ENCODE measurements around the gene LPAR1. TPM values are rescaled to one million over a fixed set of nuclear protein-coding genes. Genes with fewer than 3 reads are reported as not detected.
A peak's percentile ranks its signal among the peaks of the same experiment; 100 is the strongest.

LPAR1 gene
- polyA plus RNA-seq, 3 donors = 20.1 to 28.6 (median 22.6) TPM

DNA sequence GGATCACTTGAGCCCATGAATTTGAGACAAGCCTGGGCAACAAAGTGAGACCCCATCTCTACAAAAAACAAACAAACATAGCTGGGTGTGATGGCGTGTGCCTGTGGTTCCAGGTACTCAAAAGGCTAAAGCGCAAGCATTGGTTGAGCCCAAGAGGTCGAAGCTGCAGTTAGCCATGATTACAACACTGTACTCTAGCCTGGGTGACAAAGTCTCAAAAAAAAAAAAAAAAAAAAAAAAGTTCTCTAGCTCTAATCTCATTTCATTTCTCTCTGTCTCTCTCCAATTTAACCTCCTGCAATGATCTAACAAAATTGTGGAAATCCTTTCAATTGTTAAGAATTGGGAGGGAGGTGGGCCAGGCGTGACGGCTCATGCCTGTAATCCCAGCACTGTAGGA lies 33.3 kb downstream of the LPAR1 start:
- DNase-seq = no peak

DNA sequence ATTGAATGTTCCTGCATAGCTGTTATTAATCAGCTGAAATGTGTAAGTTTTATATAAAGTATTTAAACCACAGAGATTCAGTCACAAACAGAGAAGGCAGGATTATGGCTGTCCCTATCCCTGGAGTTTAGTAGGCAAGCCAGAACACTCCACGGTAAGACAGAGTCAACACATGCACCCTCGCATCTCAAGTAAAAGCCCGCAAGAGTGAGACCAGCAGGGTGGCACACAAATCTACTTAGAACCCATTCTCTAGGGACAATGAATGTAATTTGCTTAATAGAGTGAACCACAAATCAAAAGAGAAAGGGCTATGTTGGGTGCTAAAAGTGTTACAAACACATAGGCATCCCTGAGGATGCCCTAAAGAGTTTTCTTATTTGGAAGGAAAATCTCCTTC lies 35.1 kb downstream of the LPAR1 start:
- DNase-seq = no peak

DNA sequence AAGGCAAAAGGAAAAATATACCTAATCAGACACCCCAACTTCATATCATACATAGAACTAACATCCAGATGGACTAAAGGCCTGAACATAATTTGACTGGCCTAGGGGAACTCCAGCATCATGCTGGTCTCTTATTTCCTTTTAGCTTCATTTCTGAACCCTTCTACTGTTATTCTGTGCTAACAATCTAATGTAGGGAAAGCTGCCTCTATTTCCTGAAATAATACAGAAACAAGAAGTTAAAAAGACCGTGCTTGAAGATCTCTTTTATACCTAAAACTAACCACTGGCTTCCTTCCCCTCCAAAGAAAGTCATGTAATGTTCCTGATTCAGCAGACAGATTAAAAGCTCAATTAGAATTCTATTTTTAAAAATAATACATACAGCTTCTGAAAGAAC lies 36.7 kb downstream of the LPAR1 start:
- no peak for DNase-seq

DNA sequence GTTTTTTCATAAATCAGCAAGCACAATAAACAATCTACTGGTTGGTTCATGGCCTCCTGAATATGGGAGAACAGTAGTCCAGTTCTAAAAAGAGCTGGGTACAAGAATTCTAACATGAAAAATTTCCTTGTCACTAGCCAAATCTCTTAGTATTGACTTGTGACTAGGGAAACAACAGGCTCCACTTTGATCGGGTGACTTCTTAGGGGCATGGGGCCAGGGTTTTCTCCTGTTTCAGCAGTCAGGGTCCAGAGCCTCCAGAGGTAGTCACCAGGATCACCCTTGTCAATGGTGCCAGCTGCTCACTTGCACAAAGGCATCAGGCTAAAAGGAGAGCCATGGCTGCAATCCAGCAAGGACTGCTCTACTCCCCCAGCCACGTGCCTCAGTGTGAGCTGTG lies 38.1 kb downstream of the LPAR1 start:
- no peak for DNase-seq

DNA sequence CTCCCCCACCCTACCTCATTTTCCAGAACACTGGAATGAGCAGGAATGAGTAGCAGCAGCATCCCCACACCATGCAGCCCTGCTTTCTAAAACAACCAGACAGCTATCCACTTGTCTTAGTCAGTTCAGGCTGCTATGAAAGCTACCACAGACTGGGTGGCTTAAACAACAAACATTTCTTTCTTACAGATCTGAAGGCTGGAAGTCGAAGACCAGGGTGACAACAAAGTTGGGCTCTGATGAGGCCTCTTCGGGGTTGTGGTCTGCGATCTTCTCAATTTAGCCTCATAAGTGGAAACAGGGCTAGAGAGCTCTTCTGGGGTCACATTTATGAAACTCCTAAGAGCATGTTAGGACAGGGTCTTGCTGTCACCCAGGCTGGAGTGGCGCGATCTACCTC lies 38.9 kb downstream of the LPAR1 start:
- no peak for DNase-seq

DNA sequence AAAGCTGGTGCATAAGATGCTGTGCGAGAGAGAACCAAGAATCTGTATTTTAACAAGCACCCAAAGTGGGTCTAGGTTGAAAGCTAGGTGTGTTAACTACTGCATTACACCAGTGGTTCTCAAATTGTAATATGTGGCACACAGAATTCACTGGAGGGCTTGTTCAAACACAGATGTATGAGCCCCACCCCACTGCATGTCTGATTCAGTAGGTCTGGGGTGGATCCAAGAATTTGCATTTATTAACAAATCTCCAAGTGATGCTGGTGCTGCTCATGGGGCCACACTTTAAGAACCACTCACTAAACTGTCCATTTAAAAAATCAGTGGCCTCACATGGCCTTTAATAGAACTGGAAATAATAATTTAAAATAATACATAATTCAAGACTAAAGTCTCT lies 40.4 kb downstream of the LPAR1 start:
- no peak for DNase-seq

DNA sequence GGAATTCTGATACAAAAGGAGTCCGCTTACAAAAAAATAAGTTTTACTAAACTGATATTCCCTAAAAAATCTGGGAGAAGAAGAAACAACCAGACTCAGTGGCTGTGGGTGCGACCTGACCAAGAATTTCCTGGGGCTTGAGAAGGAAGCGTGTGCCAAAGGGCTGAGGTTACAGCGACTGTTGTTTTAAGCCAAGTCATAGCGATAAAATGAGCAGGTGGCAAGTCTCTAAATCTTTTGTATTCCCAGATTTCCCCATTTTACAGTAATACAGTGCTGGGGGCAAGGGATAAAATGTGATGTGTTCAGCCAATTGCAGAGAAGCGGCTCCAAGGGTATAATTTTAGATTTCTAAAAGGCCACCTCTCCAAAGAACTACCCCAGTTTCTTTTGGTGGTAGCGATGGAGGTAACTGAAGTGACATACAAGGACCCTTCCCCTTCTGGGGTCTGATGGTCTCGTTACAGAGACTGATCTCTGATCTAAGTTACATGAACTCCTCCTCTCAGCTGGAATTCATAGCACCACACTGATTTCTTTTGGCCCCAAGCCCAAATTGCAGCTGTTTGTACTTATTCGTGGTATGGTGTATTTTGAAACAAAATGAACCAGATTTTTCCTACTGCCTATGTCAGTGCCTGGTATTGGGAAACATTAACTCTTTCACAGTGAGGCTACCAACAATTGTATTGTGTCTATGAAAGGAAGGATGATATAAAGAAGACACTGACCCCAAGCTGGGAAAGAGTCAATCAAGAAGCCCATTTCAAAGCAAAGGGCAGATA lies 41.6 kb downstream of the LPAR1 start:
- peak; percentile 22 for DNase-seq

DNA sequence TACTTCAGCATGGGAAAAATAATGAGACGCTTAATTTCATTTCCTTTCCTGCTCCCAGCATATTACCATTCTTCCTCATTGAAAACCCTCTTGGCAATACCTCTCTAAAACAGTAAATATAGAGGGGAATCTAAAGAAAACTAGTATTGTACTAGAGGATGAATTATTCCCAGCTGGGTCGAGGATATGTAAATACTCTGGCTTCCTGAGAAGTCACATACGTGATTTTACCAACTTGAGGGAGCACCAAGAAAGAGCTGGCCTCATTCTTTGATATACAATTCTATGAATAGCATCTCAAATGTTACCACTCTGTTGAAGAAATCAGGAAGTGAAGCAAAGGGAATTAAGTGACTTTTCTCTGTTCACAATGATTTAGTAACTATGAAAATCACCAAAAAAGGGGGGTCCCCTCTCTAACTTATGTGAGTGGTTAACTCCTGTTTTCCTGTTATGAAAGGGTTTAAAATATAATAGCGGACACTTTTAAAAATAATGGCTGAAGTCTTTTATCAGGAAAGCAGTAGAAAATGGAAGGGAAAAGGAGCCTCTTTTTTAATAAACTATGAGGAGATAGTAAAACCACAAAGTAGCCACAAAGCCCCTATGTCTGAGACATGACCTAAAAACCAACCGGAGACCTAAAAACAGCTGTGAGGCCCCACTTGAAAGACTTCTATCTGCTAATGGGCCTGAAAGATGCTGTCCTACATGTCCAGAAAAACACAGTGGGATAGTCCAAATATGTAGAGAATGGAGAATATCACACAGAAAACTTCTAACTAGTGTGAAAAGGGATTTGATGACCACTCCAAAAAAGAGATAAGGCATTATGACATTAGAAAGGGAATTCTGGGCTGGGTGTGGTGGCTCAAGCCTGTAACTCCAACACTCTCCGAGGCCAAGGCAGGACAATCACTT lies 42.6 kb downstream of the LPAR1 start:
- DNase-seq = no peak

DNA sequence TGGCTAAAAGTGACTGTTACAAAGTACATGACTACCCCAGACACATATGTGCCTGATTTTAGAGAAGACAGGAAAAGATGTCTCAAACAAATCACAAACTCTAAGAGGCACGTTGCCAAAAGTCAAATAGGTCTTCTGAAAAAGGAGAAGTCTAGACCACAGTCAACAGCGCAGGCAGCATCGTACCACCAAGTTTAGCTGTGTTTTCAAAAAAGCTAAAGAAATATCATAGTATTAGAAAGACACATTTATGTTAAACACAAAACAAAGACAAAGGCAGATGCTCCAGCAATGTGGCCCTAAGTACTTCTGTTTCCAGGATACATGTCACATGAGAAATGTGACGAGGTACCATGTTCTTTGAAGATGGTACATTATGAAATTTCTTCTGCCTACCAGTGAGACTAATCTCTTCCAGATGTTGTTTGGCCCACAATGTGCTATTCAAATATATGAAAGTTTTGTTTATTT lies 43.5 kb downstream of the LPAR1 start:
- no peak for DNase-seq

DNA sequence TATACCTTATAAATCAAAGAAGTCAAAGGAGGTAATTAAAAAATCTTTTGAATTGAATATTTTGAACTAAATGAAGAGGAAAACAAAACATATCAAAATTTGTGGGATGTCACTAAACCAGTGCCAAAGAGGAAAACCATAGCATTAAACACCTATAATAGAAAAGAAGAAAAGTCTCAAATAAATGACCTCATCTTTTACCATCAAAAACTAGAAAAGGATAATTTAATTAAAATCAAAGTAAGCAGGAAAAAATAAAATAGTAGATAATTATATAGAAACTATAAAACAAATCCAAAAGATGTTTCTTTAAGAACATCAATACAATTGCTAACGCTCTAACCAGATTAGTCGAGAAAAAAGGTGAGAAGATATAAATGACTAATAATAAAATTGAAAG lies 47.8 kb downstream of the LPAR1 start:
- DNase-seq = no peak

DNA sequence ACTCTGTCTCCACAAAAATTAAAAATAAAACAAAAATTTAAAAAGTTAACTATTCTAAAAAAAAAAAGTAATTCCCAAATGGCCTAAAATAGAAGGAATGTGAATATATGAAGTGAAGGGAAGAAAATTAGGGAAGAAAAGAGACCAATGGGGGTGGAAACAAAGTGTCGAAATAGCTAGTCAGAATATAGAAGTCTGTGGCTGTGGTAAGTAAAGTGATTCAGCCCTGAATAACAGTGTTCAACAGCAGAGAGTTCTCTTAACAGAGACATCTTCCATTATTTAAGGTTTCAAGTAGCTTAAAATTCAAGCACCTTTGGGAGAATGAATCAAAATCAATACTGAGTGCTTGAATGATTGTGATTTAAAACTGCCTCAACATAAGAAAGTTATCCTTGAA lies 51.7 kb downstream of the LPAR1 start:
- DNase-seq = no peak

DNA sequence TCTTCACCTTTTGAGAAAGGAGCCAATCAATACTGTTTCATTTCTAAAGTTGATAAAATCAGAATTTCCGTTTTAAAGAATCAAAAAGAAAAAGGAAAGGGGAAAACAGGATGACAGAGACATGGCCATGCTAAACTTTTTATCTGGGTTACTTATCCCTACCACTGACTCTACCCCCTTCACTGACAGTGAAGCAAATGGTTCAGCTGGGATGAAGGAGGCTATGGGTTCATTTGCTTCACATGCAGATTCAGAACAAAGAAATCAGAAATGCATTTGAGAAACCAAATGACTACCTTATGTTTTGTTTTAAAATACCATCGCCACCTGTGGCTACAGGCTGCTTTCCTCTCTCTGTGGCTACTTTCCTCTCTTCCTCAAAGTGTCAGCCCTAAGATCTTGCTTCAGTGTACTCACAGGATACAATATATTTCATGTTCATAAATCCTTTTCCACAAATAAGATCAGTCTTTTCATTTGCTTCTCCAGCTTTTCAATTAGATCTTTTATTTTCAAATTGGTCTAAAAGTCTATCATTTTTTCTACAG lies 53.3 kb downstream of the LPAR1 start:
- DNase-seq = no peak

DNA sequence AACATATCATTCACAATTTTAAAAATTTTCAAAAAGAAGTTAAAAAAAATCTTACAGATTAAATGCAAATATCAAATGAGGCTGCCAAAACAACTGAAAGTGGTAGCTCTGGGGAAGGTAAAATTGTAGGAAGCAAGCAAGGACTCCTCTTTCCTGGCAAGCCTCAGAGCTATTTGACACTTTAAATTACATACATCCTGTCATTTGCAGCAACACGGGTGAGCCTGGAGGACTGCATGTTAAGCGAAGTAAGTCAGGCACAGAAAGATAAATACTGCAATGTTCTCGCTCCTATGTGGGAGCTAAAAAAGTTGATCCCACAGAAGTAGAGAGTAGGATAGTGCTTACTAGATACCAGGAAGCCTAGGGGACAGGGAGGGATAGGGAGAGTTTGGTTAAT lies 58.0 kb downstream of the LPAR1 start:
- no peak for DNase-seq

DNA sequence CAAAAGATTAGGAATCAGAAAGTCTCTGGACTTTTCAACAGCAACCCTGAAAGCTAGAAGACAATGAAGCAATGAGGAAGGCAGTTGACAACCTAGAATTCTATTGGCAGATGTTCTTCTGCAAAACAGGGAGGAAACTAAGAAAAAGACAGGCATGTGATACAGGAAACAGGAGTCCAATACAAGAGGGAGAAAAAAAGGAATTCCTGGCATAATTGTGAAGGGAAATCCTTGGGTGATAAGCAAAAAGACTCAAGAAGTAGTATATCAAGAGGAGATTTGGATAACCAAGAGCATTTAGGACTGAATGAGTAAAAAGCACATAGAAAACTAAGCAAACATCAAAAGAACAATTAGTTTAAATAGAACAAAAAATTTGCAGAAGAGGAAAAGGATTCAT lies 58.6 kb downstream of the LPAR1 start:
- DNase-seq = no peak

DNA sequence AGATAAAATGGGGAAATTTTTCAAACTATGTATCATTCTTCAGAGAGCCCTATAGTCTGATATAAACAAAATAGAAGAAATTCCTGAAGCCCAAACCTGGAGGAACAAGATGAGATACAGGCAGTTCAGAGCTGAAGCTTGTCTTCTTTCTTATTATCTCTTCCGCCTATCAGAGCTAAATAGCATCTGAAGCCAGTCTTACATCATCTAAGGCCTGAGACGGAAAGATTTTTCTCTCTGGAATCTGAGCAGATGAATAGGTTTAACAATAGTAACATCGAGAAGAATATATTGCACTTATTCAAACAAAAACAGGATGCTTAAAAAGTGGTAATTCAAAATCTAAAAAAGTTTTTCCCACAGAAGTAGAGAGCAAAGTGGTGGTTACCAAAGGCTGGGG lies 59.8 kb downstream of the LPAR1 start:
- DNase-seq = no peak

DNA sequence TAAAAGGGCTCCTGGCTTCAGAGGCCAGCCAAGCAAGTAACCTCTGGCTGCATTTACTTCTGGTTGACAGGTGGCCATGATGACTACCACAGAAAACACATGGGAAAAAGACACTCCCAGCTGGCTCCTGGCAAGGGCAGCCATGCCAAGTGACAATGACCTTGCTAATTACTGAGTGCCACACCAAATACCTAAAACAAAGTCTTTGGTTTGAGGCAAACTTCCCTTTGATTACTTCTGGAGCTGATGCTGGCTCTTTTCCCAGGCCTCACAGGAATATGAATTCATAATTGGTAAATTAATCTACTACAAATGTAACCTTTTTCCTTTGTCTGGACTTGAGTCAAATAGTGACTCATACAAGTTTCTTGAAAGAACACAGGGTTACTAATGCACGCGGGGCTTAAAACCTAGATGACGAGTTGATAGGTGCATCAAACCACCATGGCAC lies 61.0 kb downstream of the LPAR1 start:
- no peak for DNase-seq

DNA sequence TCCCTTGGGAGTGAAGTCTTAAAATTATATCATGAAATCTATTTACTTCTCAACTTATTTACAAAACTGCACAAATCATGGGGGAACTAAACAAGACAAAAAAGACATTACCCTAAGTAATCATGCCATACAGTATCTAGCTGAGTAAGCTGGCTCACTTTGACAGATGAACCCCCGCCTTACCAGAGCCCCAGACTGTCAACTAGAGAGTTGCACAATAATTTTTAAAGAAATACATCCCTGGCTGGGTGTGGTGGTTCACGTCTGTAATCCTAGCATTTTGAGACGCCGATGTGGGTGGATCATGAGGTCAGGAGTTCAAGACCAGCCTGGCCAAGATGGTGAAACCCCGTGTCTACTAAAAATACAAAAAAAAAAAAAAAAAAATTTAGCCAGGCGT lies 62.3 kb downstream of the LPAR1 start:
- DNase-seq = no peak

DNA sequence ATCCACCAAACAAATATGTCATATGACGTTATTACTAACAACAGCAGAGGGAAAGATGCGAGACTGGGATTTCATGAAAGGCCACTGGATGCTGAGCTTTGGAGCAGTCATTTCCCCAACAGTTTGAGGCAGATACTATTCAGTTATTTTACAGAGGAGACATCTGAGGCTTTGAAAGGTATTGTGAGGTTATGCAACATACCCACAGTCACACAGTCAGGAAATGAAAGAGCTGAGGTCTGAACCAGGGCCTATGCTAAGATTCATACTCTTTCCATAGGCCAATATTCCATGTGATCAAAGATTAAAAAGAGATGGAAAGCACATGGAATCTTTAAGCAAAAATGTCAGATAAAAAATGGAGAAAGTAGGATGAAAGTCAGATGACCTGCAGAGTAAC lies 63.0 kb downstream of the LPAR1 start:
- DNase-seq = no peak

DNA sequence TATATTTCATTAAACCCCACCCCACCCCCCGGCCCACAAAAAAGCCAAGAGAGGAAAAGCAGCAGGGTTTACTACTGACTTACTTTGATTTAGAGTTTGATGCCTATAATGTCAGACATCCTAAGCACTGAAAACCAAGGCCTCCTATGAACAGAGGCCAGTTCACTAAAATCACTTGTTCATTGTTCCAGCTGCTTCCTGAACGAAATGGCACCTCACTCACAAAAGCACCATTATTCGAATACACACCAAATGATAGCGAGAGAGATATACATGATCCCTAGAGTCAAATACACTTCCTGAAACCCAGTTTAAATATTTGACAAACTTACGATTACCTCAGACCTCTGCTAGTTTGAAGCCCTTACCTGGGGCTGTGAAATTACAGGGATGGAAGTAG lies 66.6 kb downstream of the LPAR1 start:
- no peak for DNase-seq

DNA sequence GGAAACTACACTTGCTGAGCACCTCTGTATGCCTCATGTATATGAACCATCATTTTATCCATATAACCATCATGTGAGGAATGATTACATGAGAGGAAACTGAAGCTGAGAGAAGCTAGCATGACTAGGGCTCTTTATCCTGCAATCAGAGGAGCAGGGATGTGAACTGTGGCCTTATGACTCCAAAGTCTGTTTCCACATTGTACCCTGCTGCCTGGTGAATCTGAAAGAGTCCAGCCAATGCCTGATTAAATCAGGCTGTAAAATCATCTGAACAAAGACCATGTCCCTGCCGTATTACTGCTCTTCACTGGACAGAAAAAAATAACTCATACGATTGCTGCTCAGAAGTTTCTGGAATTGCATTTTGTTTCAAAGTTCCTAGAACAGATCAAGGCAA lies 67.0 kb downstream of the LPAR1 start:
- DNase-seq = no peak

DNA sequence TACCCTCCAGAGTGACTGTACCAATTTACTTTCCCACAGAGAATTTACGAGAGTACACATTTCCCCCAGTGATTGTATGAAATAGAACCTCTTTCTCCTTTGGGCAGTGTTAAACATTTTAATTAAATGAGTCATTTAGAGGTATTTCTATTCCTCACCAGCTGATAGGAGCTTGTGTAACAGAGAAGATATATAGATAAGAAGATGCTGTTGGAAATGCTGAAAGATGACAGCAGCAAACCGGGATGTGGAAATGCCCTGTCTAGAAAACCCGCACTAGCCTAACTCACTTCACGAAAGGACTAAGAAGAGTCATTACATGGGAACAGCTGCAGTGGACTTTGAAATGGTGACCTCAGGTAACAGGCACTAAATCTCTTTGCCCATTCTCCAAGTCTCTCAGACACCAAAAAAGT lies 68.3 kb downstream of the LPAR1 start:
- no peak for DNase-seq

DNA sequence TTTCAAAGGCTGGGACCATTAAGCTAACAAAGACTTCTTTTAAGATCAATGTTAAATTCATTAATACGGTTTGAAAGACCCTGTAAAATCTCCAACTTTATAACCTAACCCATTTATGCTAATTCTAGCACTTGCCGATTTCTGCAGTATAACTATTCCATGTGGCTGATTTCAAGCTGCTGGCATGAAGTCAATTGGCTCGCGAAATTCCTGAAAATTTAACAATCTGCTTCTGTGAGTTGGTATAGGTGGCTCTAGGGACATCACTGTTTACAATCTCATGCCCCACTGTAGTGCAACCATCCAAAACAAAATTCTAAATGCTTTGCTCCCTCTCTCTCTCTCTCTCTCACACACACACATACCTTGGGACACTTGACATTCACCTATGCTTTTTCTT lies 70.2 kb downstream of the LPAR1 start:
- DNase-seq = no peak

DNA sequence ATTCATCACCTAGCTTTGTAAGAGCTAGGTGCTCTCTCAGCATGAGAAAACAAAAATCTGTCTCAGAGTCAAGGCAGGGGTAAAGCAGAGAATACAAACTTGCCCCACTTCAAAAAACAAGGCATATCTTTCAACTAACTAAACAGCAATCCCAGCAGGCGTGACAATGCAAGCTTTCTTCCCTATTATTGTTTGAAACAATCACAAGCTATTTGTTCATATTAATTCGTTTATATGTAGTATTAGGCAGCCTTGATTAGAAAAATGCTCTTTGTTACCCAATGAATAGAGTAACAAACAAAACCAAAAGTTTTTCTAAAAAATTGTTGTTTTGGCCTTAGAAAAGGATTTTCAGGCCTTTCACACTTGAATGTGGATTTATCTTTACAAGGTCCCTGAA lies 71.1 kb downstream of the LPAR1 start:
- no peak for DNase-seq

Measured in renal pelvis (tissue), 4 donors.